Stimulated activated CD4-positive, alpha-beta T cell treated with anti-CD3 and anti-CD28 coated beads, Interleukin-4, amount 100 ng/mL, for 24 hours (primary cell): ENCODE data around the gene ATP5MC3.
"Not testable (repeated sequence)": the region's sequence is repeated elsewhere in the genome, so short reads cannot be mapped to it uniquely, and the experiment has no call there.

Experiments
- DNase-seq: peaks from one replicate; pipeline ENCODE4 v3.0.0-alpha.2; 2020

ATP5MC3 gene

DNA sequence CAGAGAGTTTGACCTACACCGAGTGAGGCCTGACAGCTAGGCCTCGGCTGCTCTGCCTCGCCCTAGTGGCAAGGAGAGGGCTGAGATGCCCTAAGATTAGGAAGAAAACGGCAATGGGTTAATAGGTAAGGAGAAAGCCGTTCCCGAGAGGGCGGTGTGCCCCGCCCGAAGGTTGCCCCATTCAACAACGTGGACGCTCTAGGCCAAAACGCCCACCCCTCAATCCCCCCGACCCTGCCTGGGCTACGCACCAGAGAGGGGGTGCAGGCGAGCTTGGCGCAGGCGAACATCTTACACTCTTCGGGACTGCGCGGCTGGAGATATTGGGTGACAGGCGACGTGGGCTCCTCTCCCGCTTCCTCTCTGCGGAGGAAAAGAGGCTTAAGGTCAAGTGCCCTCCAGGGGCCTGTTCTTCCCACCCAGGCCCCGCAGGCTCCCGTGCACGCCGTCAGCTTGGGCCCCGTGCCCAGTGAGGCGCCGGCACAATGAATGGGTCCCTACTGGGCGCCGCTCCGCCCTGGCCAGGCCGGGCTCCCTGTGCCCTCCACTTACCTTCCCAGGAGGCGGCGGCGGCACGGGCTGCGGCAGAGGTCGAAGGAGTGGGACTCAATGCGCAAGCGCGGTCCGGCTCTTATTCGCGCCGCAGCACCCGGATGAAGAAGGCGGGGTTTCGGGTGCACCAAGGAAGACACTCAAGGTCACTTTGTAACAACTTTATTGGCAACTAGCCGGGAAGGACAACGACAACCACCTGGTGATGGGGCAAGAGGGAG, at the start of gene ATP5MC3:
ATP5MC3 (minus strand) TSS at position 607 of the 773 bp plus-strand sequence; CDS start at position 290, 317 bp downstream.
- peak; percentile 94 for DNase-seq

DNA sequence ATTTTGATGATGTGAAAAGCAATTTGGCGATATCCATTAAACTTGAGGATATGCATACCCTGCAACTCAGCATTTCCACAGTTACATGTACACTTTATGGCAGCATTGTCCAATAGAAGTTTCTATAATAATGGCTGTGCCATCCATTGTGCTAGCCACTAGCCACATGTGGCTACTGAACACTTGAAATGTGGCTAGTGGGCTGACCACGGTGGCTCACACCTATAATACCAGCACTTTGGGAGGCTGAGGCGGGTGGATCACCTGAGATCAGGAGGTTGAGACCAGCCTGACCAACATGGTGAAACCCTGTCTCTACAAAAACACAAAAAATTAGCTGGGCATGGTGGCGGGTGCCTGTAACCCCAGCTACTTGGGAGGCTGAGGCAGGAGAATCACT, 47.1 kb upstream of the ATP5MC3 start:
- not testable (repeated sequence) for DNase-seq

DNA sequence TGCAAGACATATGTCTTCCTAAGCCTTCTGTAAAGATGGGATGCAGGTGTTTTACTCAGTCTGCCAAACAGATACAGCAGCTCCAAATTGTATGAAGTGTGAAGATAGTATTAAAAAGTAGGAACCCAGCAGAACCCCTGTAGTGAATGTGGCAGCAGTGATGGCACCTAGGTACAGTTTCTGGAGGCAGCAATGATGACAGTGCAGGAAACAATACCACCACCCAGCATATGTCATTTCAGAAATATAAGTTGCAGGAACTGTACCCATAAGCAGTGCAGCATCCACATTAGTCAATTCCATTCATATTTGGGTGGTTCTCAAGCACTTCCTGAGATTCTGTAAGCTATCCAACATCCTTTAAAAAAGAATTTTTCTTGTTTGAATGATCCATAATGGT, 46.7 kb upstream of the ATP5MC3 start:
- DNase-seq: no peak

DNA sequence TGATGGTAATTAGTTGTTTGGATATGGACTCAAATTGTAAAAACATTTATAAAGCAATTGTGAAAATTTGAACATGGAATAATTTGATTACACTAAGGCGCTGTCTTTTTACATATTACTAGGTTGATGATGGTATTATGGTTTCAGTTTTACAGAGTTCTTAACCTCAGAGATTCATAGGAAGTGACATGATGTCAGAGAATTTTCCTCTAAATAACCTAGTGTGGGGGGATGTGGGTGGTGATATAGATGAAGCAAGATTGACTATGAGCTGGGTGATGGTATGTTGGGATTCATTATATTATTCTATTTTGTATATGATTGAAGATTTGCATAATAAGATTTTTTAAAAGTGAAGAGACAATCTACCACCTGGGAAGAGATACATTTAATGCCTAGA, 45.9 kb upstream of the ATP5MC3 start:
- DNase-seq: peak; percentile 12

DNA sequence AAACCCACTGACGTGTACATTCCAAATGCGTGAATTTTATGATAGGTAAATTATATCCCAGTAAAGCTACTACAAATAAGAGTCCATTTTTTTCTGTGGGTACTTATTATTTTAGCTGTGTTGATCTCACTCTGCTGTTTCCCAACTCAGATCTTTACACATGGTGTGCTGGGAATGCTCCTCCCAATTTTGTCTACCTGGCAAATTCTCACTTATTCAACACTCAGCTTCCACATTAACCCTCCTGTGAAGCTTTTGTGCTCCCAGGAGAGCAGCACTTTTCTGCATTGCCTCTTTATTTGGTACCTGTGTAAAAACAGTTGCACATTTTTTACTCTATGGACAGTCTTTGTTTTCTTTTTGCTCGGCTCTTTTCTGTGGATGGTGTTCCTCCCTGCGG, 38.6 kb upstream of the ATP5MC3 start:
- no peak for DNase-seq

DNA sequence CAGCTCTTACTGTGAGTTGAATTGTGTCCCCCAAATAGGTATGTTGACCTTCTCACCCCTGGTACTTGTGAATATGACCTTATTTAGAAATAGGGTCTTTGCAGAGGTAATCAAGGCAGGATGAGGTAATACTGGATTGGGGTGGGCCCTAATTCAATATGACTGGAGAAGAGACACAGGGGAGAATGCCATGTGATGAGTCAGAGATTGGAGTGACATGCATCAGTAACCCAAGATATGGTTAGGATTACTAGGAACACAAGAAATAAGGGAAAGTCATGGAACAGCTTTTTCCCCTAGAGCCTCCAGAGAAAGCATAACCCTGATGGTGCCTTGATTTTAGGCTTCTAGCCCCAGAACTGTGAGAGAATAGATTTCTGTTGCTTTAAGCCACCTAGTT, 37.0 kb upstream of the ATP5MC3 start:
- no peak for DNase-seq

DNA sequence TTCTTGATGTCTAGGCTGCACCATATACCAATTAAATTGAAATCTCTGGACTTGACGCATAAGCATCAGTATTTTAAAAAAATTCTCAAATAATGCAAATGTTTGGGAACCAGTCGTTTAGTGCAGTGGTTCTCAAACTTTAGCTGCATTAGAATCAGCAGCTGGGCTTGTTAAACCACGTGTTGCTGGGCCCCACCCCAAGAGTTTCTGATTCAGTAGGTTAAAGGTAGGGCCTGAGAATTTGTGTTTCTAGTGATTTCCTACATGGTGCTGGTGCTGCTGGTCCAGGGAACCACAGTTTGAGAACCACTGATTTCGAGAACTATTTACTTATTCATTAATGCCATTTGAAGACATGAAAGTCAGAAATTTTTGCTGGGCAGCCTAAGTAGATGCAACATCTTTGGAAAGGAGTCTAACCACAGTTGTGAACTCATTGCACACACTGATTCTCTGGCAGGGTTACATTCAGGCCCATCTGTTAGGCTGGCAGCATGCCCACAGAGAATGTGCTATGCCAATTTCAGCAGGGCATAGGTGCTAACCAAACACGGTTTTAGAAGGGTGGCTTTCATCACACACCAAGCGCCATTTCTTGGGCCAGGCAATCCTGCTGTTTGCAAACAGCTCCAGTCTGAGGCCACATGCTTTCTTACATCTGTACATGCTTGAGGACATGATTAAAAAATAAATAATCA, 26.4 kb upstream of the ATP5MC3 start:
- no peak for DNase-seq

DNA sequence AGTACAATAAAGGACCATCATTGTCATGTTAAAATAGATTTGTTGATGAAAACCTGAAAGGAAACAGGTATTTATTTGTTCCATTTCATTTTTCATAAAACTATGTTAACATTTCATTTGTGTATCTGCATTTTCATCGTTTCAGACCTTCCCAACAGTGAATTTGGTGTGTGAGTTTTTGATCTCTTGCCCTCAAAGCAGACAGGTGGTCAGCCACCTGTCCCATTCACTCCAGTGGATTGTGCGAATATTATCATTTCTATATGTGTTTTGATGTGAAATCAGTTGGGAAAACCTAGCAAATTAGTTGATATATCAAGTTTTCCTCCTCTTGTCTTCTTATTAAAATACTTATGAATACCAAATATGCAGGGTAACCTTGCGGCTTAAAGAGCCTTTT, 25.4 kb upstream of the ATP5MC3 start:
- DNase-seq: no peak

DNA sequence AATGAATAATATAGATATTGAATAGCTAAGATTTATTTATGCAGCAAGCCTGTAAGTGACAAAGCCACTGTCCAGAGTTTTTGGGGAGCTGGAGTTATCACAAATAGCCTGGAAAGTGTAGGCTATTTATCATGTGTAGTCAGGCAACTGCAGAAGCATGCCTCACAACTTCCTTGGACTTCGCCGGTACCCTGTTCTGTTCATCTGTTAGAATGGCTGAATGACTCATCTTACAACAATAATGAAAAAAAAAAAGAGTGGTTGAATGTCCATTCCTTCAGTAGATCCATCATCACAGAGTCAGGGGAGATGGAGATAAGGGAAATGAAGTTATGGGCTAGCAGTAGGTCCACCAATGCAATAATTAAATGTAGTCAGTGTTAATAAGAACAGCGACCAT, 24.0 kb upstream of the ATP5MC3 start:
- DNase-seq: no peak

DNA sequence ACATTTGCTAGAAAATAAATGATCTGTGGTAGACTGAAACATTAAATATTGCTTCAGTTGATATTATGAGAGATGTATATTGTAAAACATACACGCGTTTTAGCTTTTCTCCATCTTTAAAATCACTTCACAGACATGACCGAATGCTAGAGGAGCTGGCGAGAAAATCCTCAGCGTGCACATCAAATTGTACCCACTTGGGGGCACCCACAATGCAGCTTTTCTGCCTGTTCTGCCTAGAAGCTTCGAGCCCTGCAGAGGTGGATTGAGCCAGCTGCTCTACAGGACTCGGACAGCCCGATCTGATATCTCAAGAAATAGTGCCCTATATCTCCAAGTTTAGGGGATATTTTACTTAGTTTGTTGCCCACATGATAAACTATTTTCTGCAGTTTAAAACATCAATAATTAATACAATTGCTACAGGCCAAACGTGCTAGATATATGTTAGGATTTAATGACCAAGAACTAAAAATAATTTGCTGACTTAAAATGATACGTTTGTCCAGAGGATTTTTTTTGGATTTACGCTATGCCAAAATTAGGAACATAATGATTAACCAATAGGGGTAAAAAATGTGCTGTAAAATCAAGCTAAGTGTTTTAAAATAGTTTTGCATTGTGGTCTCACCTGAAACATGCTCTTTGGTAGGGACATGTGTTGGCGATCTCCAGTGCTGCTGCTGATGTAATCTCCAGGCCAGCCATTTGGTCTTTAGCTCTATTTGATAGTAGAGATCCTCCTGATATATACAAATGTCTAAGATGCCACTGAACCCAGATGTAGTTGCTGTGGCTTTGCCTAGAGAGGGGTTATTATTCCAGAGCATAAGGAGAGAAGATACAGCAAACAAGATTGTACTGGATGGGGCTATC, 22.3 kb upstream of the ATP5MC3 start:
- peak; percentile 52 for DNase-seq

DNA sequence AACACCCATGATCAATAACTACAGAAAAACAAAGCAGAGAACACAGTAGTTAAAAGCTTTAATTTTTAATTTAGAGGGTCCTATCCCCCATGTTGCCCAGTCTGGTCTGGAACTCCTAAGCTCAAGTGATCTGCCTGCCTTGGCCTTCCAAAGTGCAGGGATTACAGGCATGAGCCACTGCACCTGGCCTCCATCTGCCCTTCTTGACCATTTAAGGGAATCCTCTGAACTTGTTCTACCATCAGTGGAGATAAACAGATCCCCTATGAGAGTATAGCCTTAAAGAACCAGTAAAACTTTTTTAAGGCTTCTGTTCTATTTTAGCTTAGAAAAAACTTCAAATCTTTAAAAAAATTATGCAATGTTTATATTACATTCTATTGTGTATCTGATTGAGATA, 13.5 kb upstream of the ATP5MC3 start:
- no peak for DNase-seq

DNA sequence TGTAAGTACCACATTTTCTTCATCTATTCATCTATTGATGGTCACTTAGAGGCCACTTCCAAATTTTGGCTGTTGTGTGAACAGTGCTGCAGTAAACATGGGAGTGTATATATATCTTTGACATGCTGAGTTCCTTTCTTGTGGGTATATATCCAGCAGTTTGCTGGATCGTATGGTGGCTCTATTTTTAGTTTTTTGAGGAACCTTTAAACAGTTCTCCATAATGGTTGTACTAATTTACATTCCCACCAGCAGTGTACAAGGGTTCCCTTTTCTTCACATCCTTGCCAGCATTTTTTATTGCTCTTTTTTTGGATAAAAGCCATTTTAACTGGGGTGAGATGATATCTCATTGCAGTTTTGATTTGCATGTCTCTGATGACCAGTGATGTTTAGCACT, 7.3 kb upstream of the ATP5MC3 start:
- DNase-seq: no peak

DNA sequence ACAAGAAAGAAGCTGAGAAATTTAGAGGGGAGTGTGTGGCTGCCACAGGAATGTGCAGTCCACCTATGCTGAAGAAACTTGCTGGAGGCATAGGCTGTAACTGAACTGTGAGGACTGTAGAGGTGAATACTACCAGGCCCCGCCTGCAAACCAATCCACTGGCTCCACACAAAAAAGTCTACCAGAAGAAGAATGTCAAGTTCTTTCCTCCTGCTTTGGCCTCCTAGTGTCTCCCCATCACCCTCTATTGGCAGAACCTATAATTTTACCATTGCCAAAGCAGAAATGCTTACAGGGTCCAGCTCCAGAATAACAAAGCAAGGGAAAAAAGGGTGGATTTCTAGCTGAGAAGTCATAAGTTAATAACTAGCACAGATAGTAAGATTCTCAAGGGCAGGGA, 5.9 kb upstream of the ATP5MC3 start:
- DNase-seq: no peak

DNA sequence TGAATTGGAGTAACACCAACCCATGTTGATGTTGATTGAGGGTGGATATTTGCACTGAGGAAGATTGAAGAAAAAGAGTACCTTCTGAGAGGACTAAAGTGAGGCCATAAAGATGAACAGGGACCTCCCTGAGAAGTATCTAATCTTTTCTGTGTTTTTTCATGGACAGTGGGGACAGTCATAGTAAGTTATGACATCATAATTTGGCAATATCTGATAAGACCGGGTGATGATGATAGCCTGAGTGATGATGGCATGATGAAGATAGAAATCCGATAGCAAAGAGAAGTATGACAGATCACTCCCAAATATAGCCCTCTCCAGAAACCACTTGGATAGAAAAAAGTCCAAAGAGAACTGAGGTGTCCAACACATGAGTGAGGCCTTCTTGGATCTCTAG, 2.2 kb upstream of the ATP5MC3 start:
- DNase-seq: no peak

DNA sequence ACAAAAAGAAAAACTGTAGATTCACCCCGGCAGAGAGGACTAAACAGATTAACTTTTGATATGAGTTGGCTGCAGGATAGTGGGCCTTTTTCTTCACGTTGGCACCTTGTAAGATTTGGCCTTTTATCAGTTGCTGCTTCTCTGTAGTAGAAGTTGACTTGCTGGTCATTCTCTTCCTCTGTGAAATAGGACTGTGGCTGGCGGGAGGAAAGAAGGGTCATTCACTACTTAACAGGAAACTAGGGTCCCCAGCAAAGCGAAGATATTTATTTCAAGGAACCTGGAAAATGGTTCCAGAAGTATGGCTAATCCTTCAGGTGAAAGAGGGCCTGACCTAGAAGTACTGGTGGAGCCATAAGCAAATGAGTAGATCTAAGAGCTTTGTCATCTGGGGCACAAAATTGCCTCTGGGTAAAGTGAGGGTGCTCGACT, 383 bp upstream of the ATP5MC3 start:
- DNase-seq: no peak

DNA sequence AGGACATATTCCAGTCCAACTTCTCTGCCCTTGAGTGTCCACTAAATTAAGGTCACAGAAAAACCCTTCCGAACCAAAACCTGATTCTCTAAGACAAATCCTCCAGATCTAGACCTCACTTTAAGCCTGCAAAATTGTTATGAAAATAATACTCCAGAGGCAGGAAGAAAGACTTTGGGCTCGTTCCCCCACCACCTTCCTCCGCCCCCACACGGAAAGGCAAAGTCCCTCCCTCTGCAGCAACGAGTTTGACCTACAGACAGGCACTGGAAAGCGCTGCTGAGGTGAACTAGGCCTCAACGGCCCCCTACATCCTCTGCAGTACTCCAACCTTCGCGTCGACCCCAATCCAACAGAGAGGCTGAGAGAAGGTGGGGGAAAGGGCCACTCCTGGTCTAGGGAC, 808 bp downstream of the ATP5MC3 start:
- peak; percentile 61 for DNase-seq

DNA sequence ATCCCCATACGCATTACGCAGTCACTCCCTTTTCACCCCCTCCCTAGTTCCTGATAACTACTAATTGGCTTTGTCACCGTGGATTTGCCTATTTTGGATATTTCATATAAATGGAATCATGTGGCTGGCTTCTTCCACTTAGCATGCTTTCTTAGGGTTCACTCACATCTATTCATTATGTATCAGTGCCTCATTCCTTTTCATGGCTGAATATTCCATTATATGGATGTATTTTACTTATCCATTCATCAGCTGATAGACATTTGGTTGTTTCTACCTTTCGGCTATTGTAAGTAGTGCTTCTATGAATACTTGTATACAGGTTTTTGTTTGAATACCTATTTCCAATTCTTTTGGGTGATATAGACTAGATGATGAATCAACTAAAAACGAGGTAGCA, 4.9 kb downstream of the ATP5MC3 start:
- DNase-seq: no peak

DNA sequence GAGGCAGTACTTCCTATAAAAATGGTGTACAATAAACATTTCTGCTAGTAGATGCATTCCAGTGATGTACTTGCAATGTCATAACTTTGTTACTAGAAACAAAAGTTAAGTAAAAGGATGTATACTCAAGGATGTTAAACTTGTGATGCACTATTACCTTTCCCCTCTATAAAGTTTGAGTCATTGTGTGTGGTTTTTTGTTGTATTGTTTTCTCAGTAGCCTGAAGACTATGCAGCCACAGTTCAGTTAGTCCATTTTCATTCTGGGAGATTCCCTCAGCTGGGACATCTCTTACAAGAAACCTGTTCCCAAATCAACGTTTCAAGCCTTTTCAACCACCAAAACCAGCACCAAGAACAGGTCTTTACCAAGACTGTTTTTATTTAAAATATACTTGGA, 5.6 kb downstream of the ATP5MC3 start:
- DNase-seq: no peak

DNA sequence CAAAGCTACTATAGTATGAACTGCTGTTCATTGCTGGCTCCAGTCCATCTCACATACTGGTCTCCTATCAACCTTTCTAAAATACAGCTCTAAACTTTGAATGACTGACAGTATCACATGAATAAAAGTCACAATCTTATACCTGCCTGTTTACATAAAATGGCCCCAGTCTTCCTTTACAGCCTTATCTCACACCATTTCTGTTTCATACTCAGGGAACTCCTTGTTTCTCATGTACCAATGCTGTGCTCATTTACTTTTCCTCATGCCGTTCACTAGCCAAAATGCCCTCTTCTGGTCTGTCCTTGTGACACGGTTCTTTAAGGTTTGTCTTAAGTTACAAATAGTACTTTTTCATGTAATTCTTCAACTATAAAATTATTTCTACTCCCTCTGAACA, 6.2 kb downstream of the ATP5MC3 start:
- no peak for DNase-seq

DNA sequence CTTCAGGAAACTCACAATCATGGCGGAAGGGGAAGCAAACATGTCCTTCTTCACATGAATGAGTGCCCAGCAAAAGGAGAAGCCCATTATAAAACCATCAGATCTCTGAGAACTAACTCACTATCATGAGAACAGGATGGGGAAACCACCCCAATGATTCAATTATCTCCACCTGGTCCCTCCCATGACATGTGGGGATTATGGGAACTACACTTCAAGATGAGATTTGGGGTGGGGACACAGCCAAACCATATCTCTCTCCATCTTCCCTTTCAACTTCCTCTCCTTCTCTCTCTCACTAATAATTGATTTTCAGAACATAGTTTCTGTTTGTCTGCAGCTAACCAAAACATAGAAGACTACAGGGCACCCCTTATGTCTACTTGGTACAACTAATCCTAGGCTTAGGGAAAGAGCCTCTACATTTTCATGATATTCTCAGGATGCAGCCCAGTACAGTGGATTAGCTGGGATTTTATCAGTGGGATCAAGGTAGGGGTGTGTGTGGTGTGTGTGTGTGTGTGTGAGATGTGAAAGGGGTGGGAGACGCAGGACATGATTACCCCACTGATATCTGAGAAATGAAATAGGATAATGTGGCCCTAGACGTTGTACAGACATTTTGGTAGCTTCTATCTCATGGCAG, 10.7 kb downstream of the ATP5MC3 start:
- DNase-seq: no peak

DNA sequence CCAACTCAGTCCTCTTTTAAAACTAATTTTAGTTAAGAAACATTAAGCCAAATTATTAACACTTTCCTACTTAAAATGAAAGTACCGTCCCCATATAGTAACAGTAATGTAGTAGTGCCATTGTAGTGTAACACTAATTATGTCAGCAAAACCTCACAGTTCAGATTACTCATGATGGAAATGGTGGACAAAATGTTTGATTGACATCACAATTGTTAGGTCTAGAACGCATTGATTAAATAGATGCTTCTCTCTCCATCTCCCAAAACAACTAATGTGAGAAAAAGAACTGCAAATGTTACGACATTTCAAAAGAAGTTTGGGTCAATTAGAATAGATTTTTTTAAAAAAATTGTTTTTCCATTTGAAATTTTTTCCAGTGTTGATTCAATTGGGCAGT, 12.3 kb downstream of the ATP5MC3 start:
- no peak for DNase-seq

DNA sequence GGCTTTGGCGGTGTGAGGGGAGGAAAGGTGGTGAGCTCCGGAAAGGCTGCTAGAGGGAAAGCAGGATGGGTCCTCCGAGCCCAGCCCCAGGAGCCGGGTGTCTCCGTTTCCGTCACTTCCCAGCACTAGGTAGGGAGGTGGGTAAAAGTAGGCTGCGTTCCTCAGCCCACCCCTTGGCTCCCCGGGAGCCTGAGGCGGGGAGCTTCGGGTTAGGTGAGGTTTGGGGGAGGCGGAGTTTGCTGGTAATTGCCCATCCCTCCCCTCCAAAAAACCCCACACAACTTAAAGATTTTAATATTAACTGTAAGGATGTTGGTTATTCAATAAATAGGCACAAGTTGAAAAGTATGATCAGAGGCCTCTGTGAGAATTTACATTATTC, 13.0 kb downstream of the ATP5MC3 start:
- no peak for DNase-seq
